NCI-H1694 treated with DMSO at 0.1 percent for 48 hours (cell line): ENCODE measurements around the gene NUP107.
A peak's percentile ranks its signal among the peaks of the same experiment; 100 is the strongest.
"Not testable (repeated sequence)": the region's sequence is repeated elsewhere in the genome, so short reads cannot be mapped to it uniquely, and the experiment has no call there.

Experiments
- DNase-seq: peaks from one replicate; lab custom pipeline; 2025; lab: John Stamatoyannopoulos, UW

Gene NUP107

DNA sequence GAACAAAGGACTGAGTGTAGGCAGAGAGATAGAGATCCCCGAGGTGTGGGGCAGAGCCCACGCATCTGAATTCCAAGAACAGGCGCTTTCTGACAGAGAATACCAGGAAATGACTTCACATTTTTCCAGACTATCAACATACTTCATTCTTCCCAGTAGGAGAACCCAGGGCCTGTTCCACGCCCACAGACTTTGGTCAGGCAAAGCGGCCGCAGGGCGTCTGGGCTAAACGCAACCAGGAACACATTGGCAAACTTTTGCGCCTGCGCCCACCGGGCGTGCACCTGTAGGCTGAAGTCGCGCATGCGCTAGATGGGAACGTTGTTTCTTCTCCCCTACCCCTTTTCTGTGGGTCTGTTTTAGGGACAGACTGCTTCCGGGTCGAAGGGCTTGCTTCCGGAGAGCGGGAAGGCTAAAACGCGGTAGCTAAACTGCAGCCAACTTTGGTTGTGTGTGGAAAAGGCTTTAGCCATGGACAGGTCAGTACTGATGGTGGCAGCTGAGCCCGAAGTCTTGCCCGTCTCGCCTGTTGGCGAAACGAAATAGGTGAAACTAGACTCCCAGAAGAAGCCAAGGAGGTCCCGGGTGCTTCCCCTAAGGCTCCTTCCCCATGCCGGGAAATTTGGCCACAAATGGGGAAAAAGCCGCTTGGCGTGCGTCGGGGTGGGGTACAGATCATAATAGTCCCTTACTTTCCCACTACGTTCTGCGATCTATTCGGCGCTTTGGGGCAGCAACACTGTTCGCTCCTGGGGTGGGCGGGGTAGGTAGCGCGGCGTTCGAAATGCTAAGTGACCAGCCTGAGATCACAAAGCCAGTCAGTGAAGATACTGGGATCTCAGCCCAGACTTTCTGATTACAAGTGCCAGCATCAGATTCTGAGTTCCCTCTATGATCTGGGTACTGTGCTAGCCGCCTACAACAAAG, at the start of gene NUP107:
Gene NUP107 (plus strand): TSS at position 384 of the 927 bp plus-strand sequence. CDS start 88 bp downstream, at position 472.
- peak; percentile 90 for DNase-seq

DNA sequence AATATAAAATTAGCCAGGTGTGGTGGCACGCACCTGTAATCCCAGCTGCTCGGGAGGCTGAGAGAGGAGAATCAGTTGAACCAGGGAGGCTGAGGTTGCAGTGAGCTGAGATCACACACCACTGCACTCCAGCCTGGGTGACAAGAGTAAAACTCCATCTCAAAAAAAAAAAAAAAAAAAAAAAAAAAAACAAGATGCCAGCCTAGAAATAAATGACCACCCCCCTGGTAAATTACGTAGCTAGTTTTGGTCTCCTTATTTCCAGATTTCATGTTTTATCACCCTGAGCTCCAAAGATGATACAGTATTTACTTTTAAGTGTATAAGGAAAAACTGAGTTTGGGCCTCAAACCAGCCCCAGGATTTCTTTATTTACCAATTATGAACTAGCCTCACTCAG, 49.3 kb upstream of the NUP107 start:
- DNase-seq, result not testable (repeated sequence)

DNA sequence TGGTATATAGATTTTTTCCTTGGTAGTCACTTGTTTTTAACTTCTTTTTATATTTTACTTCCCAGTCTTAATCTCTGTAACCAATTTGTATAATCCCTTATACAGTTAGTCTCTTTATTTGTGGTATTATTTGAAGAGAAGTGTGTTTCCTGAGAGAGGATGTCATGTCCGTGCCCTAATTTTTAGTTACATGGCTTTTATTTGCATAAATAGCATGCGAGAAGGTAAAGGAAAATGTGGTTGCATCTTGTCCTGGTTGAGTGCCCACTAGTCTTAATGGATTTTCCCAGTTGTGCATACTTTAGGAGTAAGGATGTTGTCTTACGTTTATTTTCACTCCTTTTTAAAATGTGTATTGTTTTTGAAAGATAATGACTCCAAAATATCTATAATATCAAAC, 48.6 kb upstream of the NUP107 start:
- no peak for DNase-seq

DNA sequence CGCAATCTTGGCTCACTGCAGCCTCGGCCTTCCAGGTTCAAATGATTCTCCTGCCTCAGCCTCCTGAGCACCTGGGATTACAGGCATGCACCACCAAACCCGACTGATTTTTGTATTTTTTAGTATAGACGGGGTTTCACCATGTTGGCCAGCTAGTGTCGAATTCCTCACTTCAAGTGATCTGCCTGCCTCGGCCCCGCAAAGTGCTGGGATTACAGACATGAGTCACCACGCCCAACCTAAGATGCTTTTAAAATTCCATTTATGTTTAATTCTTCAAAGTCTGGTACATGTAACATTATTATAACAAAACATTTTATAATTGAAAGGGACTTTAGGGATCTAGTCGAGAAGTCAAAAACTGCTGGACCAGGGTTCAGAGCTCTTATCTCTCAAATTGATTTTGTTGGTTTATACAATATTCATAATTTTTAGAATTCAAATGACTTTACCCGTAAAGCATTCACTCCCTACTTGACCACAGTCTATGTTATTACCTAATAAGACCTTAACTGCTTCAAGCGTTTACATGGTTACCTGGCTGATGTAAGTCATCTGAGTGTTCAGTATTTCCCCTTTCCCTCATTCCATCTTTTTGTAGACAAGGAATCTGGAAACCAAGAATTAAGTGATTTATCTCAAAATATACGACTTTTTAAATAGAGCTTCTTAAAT, 47.9 kb upstream of the NUP107 start:
- no peak for DNase-seq

DNA sequence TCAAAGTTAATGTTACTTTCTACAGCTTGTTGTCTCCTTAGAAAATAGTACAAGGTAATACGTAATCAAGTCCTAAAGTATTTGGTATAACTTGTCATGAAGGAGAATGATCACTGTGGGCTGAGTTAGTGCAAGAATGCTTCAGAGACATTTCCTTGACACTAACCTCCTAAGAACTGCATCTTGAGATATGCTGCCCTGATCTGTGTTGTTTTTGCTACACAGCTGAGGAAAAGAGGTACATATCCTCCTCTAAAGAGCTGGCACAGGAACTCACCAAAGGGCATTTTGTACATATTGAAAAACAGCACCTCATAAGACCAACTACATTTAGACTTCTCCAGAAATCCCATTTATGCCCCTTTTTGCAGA, 47.4 kb upstream of the NUP107 start:
- no peak for DNase-seq

DNA sequence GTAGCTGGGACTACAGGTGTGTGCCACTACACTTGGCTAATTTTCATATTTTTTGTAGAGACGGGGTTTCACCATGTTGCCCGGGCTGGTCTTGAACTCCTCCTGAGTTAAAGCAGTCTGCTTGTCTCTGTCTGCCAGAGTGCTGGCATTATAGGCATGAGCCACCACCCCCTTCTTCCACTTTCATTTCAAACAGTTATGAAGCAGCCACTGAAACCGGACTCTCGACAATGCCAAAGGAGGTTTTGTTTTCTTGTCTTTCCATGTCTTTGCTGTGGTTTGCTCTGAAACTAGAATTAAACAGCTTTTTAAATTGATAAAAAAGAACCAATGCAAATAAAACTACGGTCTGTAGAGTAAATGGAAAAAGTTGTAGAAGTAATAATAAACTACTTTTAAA, 45.6 kb upstream of the NUP107 start:
- no peak for DNase-seq

DNA sequence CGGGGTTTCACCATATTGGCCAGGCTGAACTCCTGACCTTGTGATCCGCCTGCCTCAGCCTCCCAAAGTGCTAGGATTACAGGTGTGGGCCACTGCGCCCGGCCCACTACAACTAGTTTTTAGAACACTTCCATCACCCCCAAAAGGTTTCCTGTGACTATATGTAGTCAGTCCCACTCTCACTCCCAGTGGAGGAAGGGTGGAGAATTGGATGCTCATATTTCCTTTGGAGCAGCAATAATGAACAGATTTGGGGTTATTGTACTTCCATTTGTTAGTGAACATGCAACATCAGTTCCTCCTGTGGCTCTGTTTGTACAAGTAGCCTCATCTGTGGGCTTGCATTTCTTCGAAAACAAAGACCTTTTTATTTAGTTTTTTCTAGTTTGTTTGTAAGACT, 40.3 kb upstream of the NUP107 start:
- DNase-seq, result no peak

DNA sequence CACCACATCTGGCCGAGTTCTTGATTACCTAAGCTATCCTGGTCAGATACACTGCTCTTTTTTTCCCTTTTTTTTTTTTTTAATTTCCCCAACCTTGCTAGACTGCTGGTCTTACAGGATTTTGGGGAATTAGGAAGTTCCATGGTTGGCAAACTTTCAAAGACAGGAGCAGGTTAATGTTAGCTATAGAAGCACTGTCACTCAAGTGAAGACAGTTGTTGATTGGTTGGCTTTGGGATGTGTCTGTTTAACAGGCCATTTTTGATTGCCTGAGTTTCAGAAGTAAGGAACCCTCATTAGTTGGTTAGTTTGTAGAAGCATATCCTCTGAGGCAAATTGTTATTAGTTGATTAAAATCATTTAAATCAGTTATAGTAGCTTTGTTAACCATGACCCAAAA, 39.3 kb upstream of the NUP107 start:
- DNase-seq, result no peak

DNA sequence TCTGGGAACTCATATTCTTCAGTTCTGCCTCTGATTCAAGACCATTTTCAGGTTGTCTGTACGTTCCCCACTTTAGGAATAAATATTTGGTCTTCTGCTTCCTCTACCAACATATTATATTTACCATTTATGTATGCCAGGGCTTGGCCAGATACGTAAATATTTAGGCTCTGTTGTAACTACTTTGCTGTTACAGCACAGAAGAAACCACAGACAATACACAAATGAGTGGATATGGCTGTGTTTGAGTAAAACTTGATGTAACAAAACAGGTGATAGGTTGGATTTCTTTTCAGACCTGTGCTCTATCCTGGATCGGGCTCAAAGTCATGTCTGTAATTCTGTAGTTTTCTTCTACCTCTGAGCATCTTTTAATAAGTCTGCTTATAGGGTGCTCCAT, 38.6 kb upstream of the NUP107 start:
- DNase-seq, result no peak

DNA sequence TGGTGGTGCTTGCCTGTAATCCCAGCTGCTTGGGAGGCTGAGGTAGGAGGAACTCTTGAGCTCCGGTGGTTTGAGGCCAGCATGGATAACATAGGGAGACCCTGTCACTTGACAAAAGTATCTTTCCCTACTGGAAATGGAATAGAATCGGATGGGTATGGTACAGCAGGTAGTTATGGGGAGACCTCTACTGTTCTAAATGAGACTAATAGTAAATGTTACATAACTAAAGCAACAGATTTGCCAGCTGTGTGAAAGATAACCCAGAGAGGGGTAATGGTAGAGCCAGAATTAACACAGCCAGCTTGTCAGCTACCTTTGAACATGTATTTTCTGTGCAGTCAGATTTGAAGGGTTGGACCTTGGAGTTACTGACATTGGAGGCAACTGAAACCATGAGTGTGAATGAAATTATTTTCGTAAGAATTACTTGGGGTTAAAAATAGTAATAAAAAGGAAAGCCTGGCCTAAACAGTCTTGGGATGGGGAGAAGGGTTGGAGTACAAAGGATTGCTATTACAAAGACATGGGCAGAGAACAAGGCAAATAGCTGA, 21.7 kb upstream of the NUP107 start:
- DNase-seq, result no peak

DNA sequence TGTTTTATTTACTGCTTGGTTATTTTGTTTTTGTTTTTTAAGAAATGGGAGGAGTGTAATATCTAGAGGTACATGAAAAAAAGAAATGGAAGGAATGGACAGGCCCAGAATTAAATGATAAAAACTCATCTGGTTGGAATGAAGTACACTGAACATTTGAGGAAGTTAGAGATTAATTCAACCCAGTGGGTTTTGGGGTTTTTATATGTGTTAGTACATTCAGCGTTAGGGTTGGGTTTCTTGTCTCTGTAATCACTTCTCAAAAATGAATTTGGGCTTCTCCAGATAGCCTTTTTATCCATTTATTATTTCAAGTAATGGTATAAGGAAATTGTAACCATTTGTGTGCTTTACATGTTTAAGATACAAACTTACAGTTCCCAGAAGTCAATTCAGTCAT, 19.5 kb upstream of the NUP107 start:
- no peak for DNase-seq

DNA sequence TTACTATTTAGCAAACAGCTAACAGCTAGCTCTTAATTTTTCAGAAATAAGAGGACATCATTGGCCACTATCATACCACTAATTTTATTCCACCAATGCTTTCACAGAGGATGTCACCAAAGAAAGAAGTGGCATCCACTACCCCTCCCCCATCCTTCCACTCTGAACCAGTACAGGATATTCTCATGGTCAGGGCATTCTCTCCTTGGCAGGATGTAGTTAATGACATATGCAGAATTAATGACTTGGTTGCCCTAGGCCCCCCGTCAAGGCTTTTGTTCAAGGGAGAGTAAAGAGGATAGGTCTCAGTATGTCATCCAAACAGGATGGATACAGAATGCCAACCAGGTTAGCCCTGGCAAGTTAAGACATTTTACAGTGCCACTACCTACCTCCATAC, 18.9 kb upstream of the NUP107 start:
- no peak for DNase-seq

DNA sequence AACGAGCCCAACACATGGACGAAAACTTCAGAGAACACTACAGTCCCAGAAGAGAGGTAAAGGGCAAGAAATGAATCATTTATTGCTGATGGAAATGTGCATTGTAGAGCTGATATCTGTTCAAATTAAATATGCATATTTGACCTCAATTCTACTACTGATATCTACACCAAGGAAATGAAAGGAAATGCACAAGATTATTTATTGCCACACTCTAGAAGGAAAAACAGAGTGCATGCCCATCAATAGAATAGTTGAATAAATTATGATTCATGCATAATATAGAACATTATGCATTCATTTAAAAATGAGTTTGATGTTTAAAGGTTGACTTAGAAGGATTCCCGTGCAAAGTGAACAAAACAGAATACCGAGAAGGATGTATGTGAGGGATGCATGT, 15.6 kb upstream of the NUP107 start:
- no peak for DNase-seq

DNA sequence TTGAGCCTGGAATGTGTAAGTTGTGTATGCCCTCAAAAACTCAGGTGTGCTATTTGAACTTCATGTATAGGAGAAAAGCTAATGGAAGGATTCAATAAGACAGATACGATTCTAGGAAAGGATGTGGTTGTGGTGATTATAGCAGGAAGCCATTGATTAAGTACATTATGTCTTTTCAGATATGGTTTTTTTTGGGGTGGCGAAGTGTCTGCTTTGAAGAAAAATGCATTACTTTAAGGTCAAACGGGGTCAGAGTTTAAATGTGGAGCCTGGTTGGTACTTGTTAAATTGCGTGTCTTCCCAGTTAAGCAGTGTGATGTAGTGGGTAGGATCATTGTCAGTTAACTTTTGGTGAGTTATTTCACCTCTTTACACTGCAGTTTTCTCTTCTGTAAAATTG, 13.0 kb upstream of the NUP107 start:
- no peak for DNase-seq

DNA sequence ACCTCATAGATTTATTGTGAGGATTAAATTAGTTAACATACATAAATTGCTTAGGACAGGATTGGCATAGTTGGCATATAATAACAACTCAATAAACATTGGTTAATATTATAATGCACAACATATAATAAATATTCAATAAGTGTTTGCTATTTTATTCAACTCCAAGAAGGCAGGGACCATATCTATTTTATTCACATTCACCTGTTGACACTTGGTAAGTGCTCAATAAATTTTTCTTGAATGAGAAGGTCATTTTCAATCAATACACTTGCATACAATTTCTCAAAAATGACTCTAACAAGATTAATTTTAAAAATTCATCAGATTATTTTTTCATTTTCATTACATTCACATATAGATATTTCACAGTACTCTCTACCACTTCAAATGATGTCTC, 12.4 kb upstream of the NUP107 start:
- no peak for DNase-seq

DNA sequence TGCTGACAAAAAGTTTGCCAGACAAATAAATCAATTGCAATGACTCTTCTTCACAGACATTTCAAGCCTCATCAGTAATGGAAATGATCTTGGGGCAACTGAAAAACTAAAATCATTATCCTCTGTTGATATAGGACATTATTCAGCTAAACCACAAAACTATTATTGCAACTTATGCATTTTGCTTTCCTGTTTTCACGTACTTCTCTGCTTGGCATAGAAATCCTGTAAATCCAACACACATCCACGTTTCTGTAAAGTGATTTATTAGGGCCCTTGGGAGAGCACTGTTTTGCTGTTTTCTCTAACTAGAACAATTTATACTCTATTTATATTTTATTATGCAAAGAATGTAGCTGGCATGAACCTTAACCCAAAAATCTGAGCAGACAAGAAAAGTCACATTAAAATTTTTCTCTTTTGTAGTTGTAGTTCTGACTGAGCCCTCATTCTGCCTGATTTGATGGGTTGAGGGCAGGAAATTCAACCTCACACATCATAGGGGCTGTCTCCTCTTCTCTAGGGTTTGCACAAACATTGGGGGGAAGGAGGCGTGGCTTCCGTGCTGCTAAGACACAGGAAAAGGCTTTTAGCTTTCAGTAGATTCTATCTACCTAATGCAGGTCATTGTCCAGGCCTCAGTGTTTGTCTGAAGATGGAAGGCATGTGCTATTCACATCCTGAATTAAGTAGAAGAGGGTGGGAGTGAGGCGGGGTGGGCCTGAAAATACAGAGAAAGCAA, 11.5 kb upstream of the NUP107 start:
- DNase-seq, result no peak

DNA sequence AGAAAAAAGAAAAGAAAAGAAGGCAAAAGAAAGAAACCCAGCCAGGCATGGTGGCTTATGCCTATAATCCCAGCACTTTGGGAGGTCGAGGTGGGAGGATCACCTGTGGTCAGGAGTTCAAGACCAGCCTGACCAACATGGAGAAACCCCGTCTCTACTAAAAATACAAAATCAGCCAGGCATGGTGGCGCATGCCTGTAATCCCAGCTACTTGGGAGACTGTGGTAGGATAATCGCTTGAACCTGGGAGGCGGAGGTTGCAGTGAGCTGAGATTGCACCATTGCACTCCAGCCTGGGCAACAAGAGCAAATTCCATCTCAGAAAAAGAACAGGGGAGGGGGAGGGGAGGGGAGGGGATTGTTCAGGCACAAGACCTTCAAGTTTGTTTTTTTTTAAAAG, 9.9 kb upstream of the NUP107 start:
- DNase-seq, result not testable (repeated sequence)

DNA sequence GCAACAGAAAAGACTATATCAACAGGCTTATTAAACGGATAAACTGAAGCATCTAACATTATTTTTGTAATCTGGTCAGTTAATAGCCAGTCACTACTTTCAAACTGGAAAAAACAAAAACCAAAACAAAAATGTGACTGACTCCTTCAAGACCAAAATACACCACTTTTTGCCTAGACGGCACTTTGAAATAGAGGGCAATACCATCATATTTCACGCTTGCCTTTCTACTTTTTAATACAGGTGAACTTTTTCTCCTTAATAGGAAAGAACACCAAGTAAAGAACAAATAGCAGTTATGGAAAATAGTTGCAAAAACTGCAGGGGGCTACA, 550 bp upstream of the NUP107 start:
- DNase-seq, result no peak

DNA sequence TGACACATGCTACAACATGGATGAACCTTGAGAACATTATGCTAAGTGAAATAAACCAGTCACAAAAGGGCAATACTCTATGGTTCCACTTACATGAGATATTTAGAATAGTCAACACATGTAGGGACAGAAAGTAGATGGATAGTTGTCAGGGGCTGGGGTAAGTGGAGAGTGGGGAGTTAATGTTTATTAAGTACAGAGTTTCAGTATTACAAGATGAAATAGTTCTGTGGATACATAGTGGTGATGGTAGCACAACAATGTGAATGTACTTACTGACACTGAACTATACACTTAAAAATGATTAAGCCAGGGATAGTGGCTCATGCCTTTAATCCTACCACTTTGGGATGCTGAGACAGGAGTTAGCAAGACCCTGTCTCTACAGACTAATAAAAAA, 8.7 kb downstream of the NUP107 start:
- no peak for DNase-seq

DNA sequence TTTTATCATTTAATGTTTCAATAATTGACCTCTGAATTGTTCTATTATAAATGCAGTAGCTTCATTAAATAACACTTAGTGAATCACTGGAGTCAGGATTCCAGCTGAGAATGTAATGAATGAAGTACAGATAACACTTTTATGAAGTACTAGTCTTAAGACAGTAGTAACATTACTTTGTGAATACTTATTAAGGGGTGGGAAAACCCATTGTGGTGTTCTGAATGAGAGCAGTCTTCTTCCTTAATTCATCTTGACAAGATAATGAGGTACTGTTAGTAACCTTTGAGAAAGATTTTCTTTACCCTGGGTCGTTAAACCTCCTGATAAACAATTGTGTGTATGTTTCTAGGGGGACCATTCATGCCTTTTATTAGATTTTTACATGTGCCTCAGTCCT, 12.7 kb downstream of the NUP107 start:
- DNase-seq, result no peak

DNA sequence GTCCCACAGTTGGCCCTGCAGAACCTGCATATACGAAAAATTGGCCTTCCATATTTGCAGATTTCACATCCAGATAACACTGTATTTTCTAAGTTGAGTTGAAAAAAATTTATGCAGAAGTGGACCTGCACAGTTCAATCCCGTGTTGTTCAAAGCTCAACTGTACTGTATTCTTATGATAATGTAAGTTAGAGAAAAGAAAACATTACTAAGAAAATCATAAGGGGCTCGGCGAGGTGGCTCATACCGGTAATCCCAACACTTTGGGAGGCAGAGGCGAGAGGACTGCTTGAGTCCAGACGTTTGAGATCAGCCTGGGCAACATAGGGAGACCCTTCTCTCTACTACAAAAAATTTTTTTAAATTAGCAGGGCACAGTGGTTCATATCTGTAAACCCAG, 41.0 kb downstream of the NUP107 start:
- no peak for DNase-seq

DNA sequence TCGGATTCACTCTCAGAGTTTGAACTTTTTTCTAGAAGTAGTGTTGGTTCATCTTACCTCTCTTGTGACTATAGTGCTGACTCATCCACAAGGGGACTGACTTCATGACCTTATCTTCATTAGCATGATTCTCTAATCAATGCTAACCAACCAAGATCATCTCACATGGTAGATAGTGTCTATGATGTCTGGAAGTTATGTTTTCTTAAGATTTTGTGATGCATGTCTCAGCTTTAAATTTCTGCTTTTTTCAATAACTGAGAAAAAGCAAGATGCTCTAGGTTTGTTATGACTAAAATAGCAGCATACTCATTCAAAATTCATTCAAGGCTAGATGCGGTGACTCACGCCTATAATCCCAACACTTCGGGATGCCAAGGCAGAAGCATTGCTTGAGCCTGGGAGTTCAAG, 46.9 kb downstream of the NUP107 start:
- no peak for DNase-seq

DNA sequence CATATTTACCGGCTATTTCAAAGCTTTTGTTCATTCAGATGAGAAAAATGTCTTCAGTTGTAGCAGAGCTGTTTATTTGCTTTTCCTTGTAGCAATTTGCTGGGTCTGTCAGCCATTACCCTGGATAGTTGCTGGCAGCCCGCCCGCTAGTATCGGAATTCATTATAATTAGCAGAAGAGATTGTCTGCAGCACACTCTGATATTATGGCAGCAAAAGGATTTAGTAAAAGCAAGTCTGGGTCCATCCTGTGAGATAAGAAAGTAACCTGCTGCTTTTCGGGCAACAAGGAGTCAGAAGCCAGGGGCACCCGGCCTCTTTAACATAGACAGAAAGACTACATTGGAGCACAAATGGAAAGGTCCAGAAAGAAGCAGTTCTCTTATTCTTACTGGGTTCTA, 53.1 kb downstream of the NUP107 start:
- no peak for DNase-seq
